Measurements from ENCODE around the gene FBLL1.
"Not testable (repeated sequence)": the region's sequence is repeated elsewhere in the genome, so short reads cannot be mapped to it uniquely, and the experiment has no call there.

The FBLL1 gene

GRCh38 chr5:168528521-168529373 lies at the start of gene FBLL1:
TSS of gene FBLL1 (plus strand) at chr5:168529305. CDS start at chr5:168529505, 200 bp downstream.
- no peak for DNase-seq

GRCh38 chr5:168480601-168481000 lies 48.5 kb upstream of the FBLL1 start:
- DNase-seq, result no peak

- DNase-seq, result no peak
These were observed 47.7 kb upstream of the FBLL1 start for GRCh38 chr5:168481330-168481788.

- DNase-seq, result no peak
These were observed 46.7 kb upstream of the FBLL1 start for GRCh38 chr5:168482361-168482760.

- peak; percentile 77 for DNase-seq
These were observed 42.8 kb upstream of the FBLL1 start, which contains the start of gene RARS1 for GRCh38 chr5:168486136-168486879. TSS of gene RARS1 (plus strand) at chr5:168486471. CDS start at chr5:168486499, 28 bp downstream.

- DNase-seq, result no peak
These were observed 40.0 kb upstream of the FBLL1 start for GRCh38 chr5:168489059-168489458.

- no peak for DNase-seq
These were observed 35.0 kb upstream of the FBLL1 start for GRCh38 chr5:168494057-168494555.

GRCh38 chr5:168502563-168503237 lies 26.4 kb upstream of the FBLL1 start:
- no peak for DNase-seq

GRCh38 chr5:168513861-168514428 lies 15.2 kb upstream of the FBLL1 start:
- DNase-seq, result no peak

- DNase-seq, result no peak
These were observed 3.2 kb upstream of the FBLL1 start for GRCh38 chr5:168525856-168526255.

- DNase-seq, result no peak
These were observed 1.3 kb upstream of the FBLL1 start for GRCh38 chr5:168527756-168528295.

- DNase-seq, result no peak
These were observed 499 bp downstream of the FBLL1 start for GRCh38 chr5:168529374-168530234.

GRCh38 chr5:168530621-168531150 lies 1.6 kb downstream of the FBLL1 start:
- DNase-seq, result no peak

GRCh38 chr5:168531191-168531590 lies 2.1 kb downstream of the FBLL1 start:
- DNase-seq, result no peak

- no peak for DNase-seq
These were observed 3.1 kb downstream of the FBLL1 start for GRCh38 chr5:168531987-168532864.

GRCh38 chr5:168534351-168534750 lies 5.2 kb downstream of the FBLL1 start:
- DNase-seq, result not testable (repeated sequence)

- no peak for DNase-seq
These were observed 8.1 kb downstream of the FBLL1 start for GRCh38 chr5:168537176-168537575.

GRCh38 chr5:168549554-168549953 lies 20.4 kb downstream of the FBLL1 start:
- DNase-seq, result no peak

GRCh38 chr5:168550656-168551055 lies 21.6 kb downstream of the FBLL1 start:
- no peak for DNase-seq

- no peak for DNase-seq
These were observed 23.0 kb downstream of the FBLL1 start for GRCh38 chr5:168552146-168552545.

Measured in SHP77 treated with DMSO at 0.1 percent for 48 hours (cell line).